SK-N-SH treated with all-trans-retinoic acid at 6 μM for 48 hours (cell line): Measurements from ENCODE around the gene PPP1R7.

Experiments
- ATAC-seq: fragments of 200-7000 bp; cut with Tn5 transposase; 3 replicates; pipeline ENCODE4 v1.9.1; 2020; ENCODE audit warnings: mild to moderate bottlenecking, moderate library complexity
- ARNTL ChIP-seq: fragments of 450-650 bp; formaldehyde crosslinking; IDR thresholded peaks from 2 replicates; pipeline ENCODE4 v1.5.0; 2020; ENCODE audit warnings: low read depth, mild to moderate bottlenecking, moderate library complexity, borderline replicate concordance
- BACH2 ChIP-seq: fragments of 250-450 bp; sonication (Bioruptor Pico); IDR thresholded peaks from 2 replicates; pipeline ENCODE4 v1.9.0; 2021; ENCODE audit warnings: mild to moderate bottlenecking, borderline replicate concordance
- CSDC2 ChIP-seq: fragments of 250-450 bp; sonication (Bioruptor Pico); IDR thresholded peaks from 2 replicates; pipeline ENCODE4 v1.5.0; 2020; ENCODE audit warnings: mild to moderate bottlenecking, moderate library complexity
- CSRNP3 ChIP-seq: fragments of 250-450 bp; sonication (Bioruptor Pico); IDR thresholded peaks from 2 replicates; pipeline ENCODE4 v1.5.1; 2021; ENCODE audit warnings: mild to moderate bottlenecking, moderate library complexity
- ESRRG ChIP-seq: fragments of 250-450 bp; sonication (Bioruptor Pico); IDR thresholded peaks from 2 replicates; pipeline ENCODE4 v1.6.1; 2021; ENCODE audit warnings: mild to moderate bottlenecking
- OSR1 ChIP-seq: fragments of 250-450 bp; sonication (Bioruptor Pico); IDR thresholded peaks from 2 replicates; pipeline ENCODE4 v1.8.0; 2022; ENCODE audit warnings: moderate library complexity, mild to moderate bottlenecking, inconsistent platforms
- POU6F1 ChIP-seq: fragments of 250-450 bp; sonication (Bioruptor Pico); IDR thresholded peaks from 2 replicates; pipeline ENCODE4 v1.8.0; 2021; ENCODE audit warnings: low read depth, mild to moderate bottlenecking, moderate library complexity, borderline replicate concordance
- RARB ChIP-seq: fragments of 250-450 bp; sonication (Bioruptor Pico); IDR thresholded peaks from 2 replicates; pipeline ENCODE4 v1.8.0; 2021; ENCODE audit warnings: mild to moderate bottlenecking, moderate library complexity
- TCF4 ChIP-seq: fragments of 250-450 bp; sonication (Bioruptor Pico); IDR thresholded peaks from 2 replicates; pipeline ENCODE4 v1.8.0; 2021; ENCODE audit warnings: mild to moderate bottlenecking, moderate library complexity, borderline replicate concordance
- TOX ChIP-seq: fragments of 250-450 bp; sonication (Bioruptor Pico); IDR thresholded peaks from 2 replicates; pipeline ENCODE4 v1.8.0; 2021; ENCODE audit warnings: mild to moderate bottlenecking, moderate library complexity, borderline replicate concordance
- ZC3H10 ChIP-seq: fragments of 250-450 bp; sonication (Bioruptor Pico); IDR thresholded peaks from 2 replicates; pipeline ENCODE4 v1.5.1; 2021; ENCODE audit warnings: mild to moderate bottlenecking, moderate library complexity
- ZFP3 ChIP-seq: fragments of 250-450 bp; sonication (Bioruptor Pico); IDR thresholded peaks from 2 replicates; pipeline ENCODE4 v1.5.0; 2020; ENCODE audit warnings: mild to moderate bottlenecking, moderate library complexity
- ZFP30 ChIP-seq: fragments of 450-650 bp; formaldehyde crosslinking; IDR thresholded peaks from 2 replicates; pipeline ENCODE4 v1.5.0; 2022; ENCODE audit warnings: mild to moderate bottlenecking, moderate library complexity
- ZNF565 ChIP-seq: fragments of 450-650 bp; formaldehyde crosslinking; conservative IDR thresholded peaks from 2 replicates; pipeline ENCODE4 v1.5.0; 2020; ENCODE audit warnings: low read depth, mild to moderate bottlenecking, moderate library complexity
- ZNF70 ChIP-seq: fragments of 450-650 bp; formaldehyde crosslinking; IDR thresholded peaks from 2 replicates; pipeline ENCODE4 v1.5.0; 2020; ENCODE audit warnings: mild to moderate bottlenecking, moderate library complexity
- TF ChIP-seq, protein P1 (sequence below): fragments of 250-450 bp; sonication (Bioruptor Pico); IDR thresholded peaks from 2 replicates; pipeline ENCODE4 v1.8.0; 2020; ENCODE audit warnings: mild to moderate bottlenecking, moderate library complexity, borderline replicate concordance
- TF ChIP-seq, protein P2 (sequence below): fragments of 250-450 bp; sonication (Bioruptor Pico); IDR thresholded peaks from 2 replicates; pipeline ENCODE4 v1.5.0; 2020; ENCODE audit warnings: mild to moderate bottlenecking, moderate library complexity
- TF ChIP-seq, protein P3 (sequence below): fragments of 250-450 bp; sonication (Bioruptor Pico); IDR thresholded peaks from 2 replicates; pipeline ENCODE4 v1.5.1; 2020; ENCODE audit warnings: low read depth, mild to moderate bottlenecking, moderate library complexity

PPP1R7 gene

DNA sequence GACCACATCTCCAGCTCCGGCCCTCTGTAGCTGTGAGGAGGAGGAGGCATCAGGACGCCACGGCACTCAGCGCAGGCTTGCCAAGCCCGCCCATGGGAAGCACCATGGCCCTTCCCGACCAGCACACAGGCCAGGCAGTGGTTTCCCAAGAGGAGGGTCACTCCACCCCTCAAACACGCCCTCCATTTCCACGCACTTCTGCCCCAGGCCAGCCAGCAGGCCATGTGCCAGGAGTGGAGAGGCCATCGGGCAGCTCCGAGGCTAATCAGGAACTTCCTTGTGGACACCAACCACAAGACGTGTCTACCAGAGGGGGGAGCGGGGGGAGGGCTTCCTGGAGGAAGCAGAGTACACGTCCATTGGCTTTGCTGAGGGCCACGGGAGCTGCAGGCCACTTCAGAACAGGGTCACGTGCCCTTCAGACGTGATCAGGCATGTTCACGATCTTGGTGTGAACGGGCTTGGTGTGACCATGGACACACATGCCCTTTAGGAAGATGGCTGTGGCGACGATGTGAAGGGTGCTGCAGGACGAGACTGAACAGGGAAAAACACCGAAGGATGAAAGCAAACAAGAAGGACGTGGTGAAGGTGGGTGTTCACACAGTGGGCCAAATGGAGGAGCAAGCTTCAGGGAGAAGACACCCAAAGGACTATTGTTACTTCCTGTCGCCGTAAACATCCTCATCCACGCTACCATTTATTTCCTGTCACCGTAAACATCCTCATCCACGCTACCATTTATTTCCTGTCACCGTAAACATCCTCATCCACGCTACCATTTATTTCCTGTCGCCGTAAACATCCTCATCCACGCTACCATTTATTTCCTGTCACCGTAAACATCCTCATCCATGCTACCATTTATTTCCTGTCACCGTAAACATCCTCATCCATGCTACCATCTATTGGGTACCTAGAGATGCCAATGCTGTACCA is 41.7 kb upstream of the PPP1R7 start (continued):
- TF ChIP-seq OSR1 (CRISPR knock-in tag) (no peak), ARNTL (CRISPR knock-in tag) (no peak)
- TF ChIP-seq, protein P1, sequence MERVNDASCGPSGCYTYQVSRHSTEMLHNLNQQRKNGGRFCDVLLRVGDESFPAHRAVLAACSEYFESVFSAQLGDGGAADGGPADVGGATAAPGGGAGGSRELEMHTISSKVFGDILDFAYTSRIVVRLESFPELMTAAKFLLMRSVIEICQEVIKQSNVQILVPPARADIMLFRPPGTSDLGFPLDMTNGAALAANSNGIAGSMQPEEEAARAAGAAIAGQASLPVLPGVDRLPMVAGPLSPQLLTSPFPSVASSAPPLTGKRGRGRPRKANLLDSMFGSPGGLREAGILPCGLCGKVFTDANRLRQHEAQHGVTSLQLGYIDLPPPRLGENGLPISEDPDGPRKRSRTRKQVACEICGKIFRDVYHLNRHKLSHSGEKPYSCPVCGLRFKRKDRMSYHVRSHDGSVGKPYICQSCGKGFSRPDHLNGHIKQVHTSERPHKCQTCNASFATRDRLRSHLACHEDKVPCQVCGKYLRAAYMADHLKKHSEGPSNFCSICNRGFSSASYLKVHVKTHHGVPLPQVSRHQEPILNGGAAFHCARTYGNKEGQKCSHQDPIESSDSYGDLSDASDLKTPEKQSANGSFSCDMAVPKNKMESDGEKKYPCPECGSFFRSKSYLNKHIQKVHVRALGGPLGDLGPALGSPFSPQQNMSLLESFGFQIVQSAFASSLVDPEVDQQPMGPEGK (CRISPR knock-in tag) = no peak

GRCh38 chr2:241109210-241110088 is 40.8 kb upstream of the PPP1R7 start:
- TF ChIP-seq TOX (CRISPR knock-in tag) (no peak), TCF4 (CRISPR knock-in tag) (no peak), POU6F1 (CRISPR knock-in tag) (no peak), RARB (CRISPR knock-in tag) (no peak), CSDC2 (no peak), ZNF565 (CRISPR knock-in tag) (no peak), ZFP30 (CRISPR knock-in tag) (no peak), CSRNP3 (no peak)
- TF ChIP-seq, protein P2, sequence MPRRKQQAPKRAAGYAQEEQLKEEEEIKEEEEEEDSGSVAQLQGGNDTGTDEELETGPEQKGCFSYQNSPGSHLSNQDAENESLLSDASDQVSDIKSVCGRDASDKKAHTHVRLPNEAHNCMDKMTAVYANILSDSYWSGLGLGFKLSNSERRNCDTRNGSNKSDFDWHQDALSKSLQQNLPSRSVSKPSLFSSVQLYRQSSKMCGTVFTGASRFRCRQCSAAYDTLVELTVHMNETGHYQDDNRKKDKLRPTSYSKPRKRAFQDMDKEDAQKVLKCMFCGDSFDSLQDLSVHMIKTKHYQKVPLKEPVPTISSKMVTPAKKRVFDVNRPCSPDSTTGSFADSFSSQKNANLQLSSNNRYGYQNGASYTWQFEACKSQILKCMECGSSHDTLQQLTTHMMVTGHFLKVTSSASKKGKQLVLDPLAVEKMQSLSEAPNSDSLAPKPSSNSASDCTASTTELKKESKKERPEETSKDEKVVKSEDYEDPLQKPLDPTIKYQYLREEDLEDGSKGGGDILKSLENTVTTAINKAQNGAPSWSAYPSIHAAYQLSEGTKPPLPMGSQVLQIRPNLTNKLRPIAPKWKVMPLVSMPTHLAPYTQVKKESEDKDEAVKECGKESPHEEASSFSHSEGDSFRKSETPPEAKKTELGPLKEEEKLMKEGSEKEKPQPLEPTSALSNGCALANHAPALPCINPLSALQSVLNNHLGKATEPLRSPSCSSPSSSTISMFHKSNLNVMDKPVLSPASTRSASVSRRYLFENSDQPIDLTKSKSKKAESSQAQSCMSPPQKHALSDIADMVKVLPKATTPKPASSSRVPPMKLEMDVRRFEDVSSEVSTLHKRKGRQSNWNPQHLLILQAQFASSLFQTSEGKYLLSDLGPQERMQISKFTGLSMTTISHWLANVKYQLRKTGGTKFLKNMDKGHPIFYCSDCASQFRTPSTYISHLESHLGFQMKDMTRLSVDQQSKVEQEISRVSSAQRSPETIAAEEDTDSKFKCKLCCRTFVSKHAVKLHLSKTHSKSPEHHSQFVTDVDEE = no peak
- no peak for ATAC-seq

GRCh38 chr2:241110089-241110606 is 40.1 kb upstream of the PPP1R7 start:
- TF ChIP-seq POU6F1 (CRISPR knock-in tag) = no peak
- TF ChIP-seq ESRRG = no peak
- TF ChIP-seq, protein P1 (CRISPR knock-in tag) = no peak
- TF ChIP-seq CSRNP3 = no peak
- TF ChIP-seq RARB (CRISPR knock-in tag) = no peak
- TF ChIP-seq ZFP30 (CRISPR knock-in tag) = no peak
- TF ChIP-seq, protein P3, sequence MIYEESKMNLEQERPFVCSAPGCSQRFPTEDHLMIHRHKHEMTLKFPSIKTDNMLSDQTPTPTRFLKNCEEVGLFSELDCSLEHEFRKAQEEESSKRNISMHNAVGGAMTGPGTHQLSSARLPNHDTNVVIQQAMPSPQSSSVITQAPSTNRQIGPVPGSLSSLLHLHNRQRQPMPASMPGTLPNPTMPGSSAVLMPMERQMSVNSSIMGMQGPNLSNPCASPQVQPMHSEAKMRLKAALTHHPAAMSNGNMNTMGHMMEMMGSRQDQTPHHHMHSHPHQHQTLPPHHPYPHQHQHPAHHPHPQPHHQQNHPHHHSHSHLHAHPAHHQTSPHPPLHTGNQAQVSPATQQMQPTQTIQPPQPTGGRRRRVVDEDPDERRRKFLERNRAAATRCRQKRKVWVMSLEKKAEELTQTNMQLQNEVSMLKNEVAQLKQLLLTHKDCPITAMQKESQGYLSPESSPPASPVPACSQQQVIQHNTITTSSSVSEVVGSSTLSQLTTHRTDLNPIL (CRISPR knock-in tag) = no peak
- no peak for TF ChIP-seq TCF4 (CRISPR knock-in tag)
- no peak for TF ChIP-seq ZNF70 (CRISPR knock-in tag)
- no peak for TF ChIP-seq ZNF565 (CRISPR knock-in tag)
- TF ChIP-seq ARNTL (CRISPR knock-in tag) = no peak
- TF ChIP-seq ZC3H10 (CRISPR knock-in tag) = no peak
- TF ChIP-seq ZFP3 = no peak
- TF ChIP-seq BACH2 = no peak
- TF ChIP-seq TOX (CRISPR knock-in tag) = no peak
- no peak for ATAC-seq
